Suprapubic skin (tissue), 4 donors: ENCODE data around the gene PASK. TPM values are rescaled to one million over a fixed set of nuclear protein-coding genes. Genes with fewer than 3 reads are reported as not detected.

ENCODE experiments used
- DNase-seq, 2 donors: peaks; one replicate each; pipeline ENCODE4 v3.0.0-alpha.2; 2019; ENCODE audit warnings: low spot score in 2 of 2
- H3K27ac ChIP-seq: fragments of 200-600 bp; sonication (generic); one replicate; pipeline ENCODE4 v1.5.1; 2019
- H3K27me3 ChIP-seq: fragments of 200-600 bp; sonication (generic); one replicate; pipeline ENCODE4 v1.5.1; 2019
- H3K36me3 ChIP-seq: fragments of 200-600 bp; sonication (generic); one replicate; pipeline ENCODE4 v1.5.1; 2019
- H3K4me1 ChIP-seq: fragments of 200-600 bp; sonication (generic); one replicate; pipeline ENCODE4 v1.5.1; 2019
- H3K4me3 ChIP-seq: fragments of 200-600 bp; sonication (generic); one replicate; pipeline ENCODE4 v1.5.1; 2019; ENCODE audit warnings: mild to moderate bottlenecking
- H3K9me3 ChIP-seq: fragments of 200-600 bp; sonication (generic); one replicate; pipeline ENCODE4 v1.5.1; 2019
- EP300 ChIP-seq: sonication (generic); formaldehyde crosslinking; IDR thresholded peaks from one replicate; pipeline ENCODE4 v1.6.1; 2017; ENCODE audit warnings: antibody characterized with exemption
- POLR2A ChIP-seq, 2 donors: fragments of 450-650 bp; IDR thresholded peaks; one replicate each; pipeline ENCODE4 v1.6.1; 2017; ENCODE audit warnings: antibody characterized with exemption in 2 of 2, mild to moderate bottlenecking in 2 of 2, moderate library complexity in 2 of 2
- POLR2AphosphoS5 ChIP-seq, 3 donors: sonication (generic); formaldehyde crosslinking; IDR thresholded peaks; one replicate each; pipeline ENCODE4 v1.6.1; 2017; ENCODE audit warnings: antibody characterized with exemption in 3 of 3
- WGBS: methylation state at CpG from one replicate; pipeline ENCODE4 v1.1.5; 2018; 5-methylcytosine and 5-hydroxymethylcytosine counted together
- total RNA-seq, 4 donors: library from RNA; depleted of rRNA; stranded (reverse); fragments of >200 nt; gene quantifications; one replicate each; pipeline ENCODE4 v1.1.0, GENCODE V29; 2016
- TF ChIP-seq, protein P1 (sequence below), 2 donors: fragments of 200-600 bp in 1 of 2; fragments of 450-650 bp in 1 of 2; sonication (generic) in 1 of 2; IDR thresholded peaks; one replicate each; pipeline ENCODE4 v1.5.1; 2016 to 2019; ENCODE audit warnings: antibody characterized with exemption in 2 of 2, mild to moderate bottlenecking in 1 of 2, moderate library complexity in 1 of 2

The PASK gene
- total RNA-seq, 4 donors from 2014 or later: 9.8 to 19.7 (median 14.6) TPM

DNA sequence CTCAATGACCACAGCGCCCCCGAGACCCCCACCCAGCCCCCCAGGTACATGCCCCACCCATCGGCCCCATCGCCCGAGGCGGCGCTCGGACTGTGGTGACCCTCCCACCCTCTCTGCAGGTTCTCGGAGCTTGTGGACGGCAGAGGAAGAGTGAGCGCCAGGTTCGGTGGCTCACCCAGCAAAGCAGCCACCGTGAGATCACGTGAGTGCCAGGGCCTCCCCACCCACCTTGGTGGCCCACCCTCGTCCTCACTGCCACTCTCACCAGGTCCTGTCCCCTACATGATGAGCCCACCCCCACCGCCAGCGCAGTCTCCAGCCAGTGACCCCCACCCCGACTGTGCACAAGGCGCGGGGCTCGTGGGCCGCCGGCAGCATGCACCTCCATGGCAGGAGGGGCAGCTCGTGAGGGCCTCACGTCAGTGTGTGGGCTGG is 77.6 kb downstream of the PASK start:
- peak in 1 of 2 donors; percentile 69 for DNase-seq
- Histone ChIP-seq H3K36me3 (peaks cover 82% of the 10 kb centered on the region), H3K4me3 (no peak overlapping the region), H3K9me3 (no peaks in the 10 kb centered on the region), H3K27me3 (no peaks in the 10 kb centered on the region), H3K27ac (no peak overlapping the region), H3K4me1 (no peaks in the 10 kb centered on the region)
- 77% methylated on average over 12 of the region's 25 CpGs for WGBS
- TF ChIP-seq, protein P1, sequence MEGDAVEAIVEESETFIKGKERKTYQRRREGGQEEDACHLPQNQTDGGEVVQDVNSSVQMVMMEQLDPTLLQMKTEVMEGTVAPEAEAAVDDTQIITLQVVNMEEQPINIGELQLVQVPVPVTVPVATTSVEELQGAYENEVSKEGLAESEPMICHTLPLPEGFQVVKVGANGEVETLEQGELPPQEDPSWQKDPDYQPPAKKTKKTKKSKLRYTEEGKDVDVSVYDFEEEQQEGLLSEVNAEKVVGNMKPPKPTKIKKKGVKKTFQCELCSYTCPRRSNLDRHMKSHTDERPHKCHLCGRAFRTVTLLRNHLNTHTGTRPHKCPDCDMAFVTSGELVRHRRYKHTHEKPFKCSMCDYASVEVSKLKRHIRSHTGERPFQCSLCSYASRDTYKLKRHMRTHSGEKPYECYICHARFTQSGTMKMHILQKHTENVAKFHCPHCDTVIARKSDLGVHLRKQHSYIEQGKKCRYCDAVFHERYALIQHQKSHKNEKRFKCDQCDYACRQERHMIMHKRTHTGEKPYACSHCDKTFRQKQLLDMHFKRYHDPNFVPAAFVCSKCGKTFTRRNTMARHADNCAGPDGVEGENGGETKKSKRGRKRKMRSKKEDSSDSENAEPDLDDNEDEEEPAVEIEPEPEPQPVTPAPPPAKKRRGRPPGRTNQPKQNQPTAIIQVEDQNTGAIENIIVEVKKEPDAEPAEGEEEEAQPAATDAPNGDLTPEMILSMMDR (IDR thresholded peaks at IDR 0.05): no peak
- TF ChIP-seq EP300 (no peak), POLR2AphosphoS5 (IDR thresholded peaks at IDR 0.05) (no peak), POLR2A (IDR thresholded peaks at IDR 0.05) (no peak)

DNA sequence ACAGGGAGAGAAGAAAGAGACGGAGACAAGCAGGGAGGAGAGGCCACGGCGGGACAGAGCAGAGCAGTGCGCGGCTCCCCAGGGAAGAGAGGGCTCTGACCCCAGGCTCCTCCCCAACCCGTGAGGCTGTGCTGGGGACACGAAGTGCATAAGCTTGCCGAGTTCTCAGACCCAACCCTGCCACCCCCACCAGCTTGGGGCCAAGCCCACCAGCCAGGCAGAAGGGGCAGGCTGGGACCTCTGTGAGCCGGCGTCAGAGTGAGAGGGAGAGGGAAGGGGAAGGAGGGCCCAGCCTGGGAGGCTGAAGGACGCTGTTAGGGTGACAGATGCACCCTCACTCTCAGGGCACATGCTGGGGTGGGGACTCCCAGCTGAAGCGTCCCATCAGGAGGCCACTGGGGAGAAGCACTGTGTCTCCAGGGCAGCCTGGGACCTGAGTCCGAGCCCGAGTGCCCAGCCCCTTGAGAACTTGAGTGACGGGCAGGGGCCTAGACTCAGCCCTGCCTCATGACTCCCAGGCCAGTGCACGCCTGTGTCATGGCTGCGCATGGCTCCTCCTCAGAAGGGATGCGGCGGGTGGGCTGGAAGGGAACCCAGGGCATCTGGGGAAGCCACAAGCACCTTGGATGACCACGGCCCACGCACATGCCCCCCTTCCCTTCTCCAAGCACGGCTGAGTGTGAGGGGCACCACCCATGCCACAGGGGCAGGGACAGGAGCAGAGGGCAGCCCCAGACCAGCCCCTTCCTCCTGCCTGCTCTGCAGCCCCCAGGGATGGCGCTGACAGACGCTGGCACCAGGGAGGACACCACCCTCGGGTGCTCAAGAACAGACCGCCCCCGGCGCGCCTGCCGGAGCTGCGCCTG is 78.2 kb downstream of the PASK start:
- H3K36me3 ChIP-seq: peaks cover 89% of the 10 kb centered on the region
- no peaks in the 10 kb centered on the region for H3K4me1 ChIP-seq
- H3K27ac ChIP-seq: no peak overlapping the region
- no peaks in the 10 kb centered on the region for H3K9me3 ChIP-seq
- DNase-seq: peak in 1 of 2 donors; percentile 73
- WGBS: 82% methylated on average over 11 of the region's 31 CpGs
- H3K27me3 ChIP-seq: no peaks in the 10 kb centered on the region
- no peak overlapping the region for H3K4me3 ChIP-seq
- no peak for TF ChIP-seq EP300
- TF ChIP-seq, protein P1 (IDR thresholded peaks at IDR 0.05): no peak
- TF ChIP-seq POLR2AphosphoS5 (IDR thresholded peaks at IDR 0.05): no peak
- TF ChIP-seq POLR2A (IDR thresholded peaks at IDR 0.05): no peak

DNA sequence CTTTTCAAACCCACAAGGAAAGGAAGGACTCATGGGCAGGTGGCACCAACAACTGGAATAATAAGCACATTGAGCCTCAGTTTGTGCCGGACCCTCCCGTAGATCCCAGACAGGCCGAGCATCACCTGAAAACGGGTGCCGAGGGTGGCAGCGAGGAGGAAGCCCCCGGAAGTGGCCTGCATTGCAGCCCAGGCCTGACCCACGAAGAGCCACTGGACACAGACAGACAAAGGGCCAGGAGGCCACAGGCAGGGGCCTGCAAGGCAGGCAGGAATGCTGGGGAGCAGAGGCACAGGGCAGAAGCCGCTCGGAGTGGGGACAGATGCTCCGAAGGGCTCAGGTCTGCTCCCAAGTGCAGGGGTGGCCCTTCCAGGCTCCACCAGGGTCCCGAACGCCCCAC is 78.9 kb downstream of the PASK start:
- Histone ChIP-seq H3K9me3 (no peaks in the 10 kb centered on the region), H3K4me3 (no peak overlapping the region), H3K36me3 (peaks cover 91% of the 10 kb centered on the region), H3K4me1 (no peaks in the 10 kb centered on the region), H3K27ac (no peak overlapping the region), H3K27me3 (no peaks in the 10 kb centered on the region)
- DNase-seq: peak in 1 of 2 donors; percentile 57
- TF ChIP-seq, protein P1 (IDR thresholded peaks at IDR 0.05): no peak
- TF ChIP-seq POLR2A (IDR thresholded peaks at IDR 0.05) (no peak), EP300 (no peak), POLR2AphosphoS5 (IDR thresholded peaks at IDR 0.05) (no peak)
- 91% methylated on average over 12 of the region's 13 CpGs for WGBS

DNA sequence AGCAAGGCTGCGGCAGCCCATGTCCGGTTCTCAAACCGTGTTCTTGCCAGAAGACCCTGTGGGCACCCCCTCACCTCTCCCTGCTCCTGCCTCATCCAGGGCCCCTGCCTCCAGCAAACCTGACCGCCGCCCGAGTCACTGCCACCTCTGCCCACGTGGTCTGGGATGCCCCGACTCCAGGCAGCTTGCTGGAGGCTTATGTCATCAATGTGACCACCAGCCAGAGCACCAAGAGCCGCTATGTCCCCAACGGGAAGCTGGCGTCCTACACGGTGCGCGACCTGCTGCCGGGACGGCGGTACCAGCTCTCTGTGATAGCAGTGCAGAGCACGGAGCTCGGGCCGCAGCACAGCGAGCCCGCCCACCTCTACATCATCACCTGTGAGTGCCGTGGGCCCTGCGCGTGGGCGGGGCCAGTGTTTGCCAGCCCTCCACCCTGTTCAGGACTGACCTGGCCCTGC is 79.4 kb downstream of the PASK start:
- no peak overlapping the region for H3K27ac ChIP-seq
- H3K4me3 ChIP-seq: no peak overlapping the region
- peaks cover 91% of the 10 kb centered on the region for H3K36me3 ChIP-seq
- no peaks in the 10 kb centered on the region for H3K4me1 ChIP-seq
- H3K9me3 ChIP-seq: no peaks in the 10 kb centered on the region
- 69% methylated on average over 8 of the region's 26 CpGs for WGBS
- peak in 1 of 2 donors; percentile 64 for DNase-seq
- H3K27me3 ChIP-seq: no peaks in the 10 kb centered on the region
- TF ChIP-seq, protein P1 (IDR thresholded peaks at IDR 0.05): no peak
- TF ChIP-seq EP300 (no peak), POLR2AphosphoS5 (IDR thresholded peaks at IDR 0.05) (no peak), POLR2A (IDR thresholded peaks at IDR 0.05) (no peak)
